ENCODE data around the gene LRP8. TPM values are rescaled to one million over a fixed set of nuclear protein-coding genes. Genes with fewer than 3 reads are reported as not detected.

The LRP8 gene
- total RNA-seq, 1 donor from 2014 or later = 16.5 TPM

- Mint-ChIP-seq H3K4me3 (no peak overlapping the region), H3K27ac (no peak overlapping the region), H3K9me3 (no peaks in the 10 kb centered on the region), H3K4me1 (ENCODE audit: unreplicated experiment) (no peaks in the 10 kb centered on the region), H3K27me3 (no peaks in the 10 kb centered on the region), H3K36me3 (no peaks in the 10 kb centered on the region)
- TF ChIP-seq CTCF (conservative IDR thresholded peaks at IDR 0.05) = no peak
- no peak for DNase-seq (ENCODE audit: extremely low spot score, unreplicated experiment)
Observed at GRCh38 chr1:53265581-53265980, 62.3 kb downstream of the LRP8 start.

GRCh38 chr1:53264048-53264447, 63.8 kb downstream of the LRP8 start:
- no peak for DNase-seq (ENCODE audit: extremely low spot score, unreplicated experiment)
- no peak for TF ChIP-seq CTCF (conservative IDR thresholded peaks at IDR 0.05)
- Mint-ChIP-seq H3K4me1 (ENCODE audit: unreplicated experiment) (no peaks in the 10 kb centered on the region), H3K9me3 (no peaks in the 10 kb centered on the region), H3K27me3 (no peaks in the 10 kb centered on the region), H3K27ac (no peak overlapping the region), H3K4me3 (no peak overlapping the region), H3K36me3 (no peaks in the 10 kb centered on the region)

DNA sequence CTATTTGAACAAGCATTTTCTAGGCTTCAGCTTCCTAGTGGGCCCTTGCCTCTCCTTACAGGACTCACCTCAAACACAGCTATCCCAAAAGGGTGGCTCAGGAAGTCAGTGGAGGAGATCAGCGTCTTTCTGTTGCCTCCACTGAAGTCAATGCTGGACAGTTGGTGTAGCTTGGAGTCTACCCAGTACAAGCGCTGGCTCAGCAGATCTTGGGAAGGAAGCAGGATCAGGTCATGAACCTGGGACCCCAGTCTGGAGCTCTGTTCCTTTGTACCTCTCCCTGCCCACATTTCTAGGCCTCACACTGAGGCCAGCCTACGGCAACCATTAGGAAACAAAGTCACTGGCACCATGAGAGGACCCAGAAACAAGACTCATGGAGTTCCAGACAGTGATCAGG, 65.9 kb downstream of the LRP8 start:
- H3K27me3 Mint-ChIP-seq = no peaks in the 10 kb centered on the region
- H3K4me3 Mint-ChIP-seq = no peak overlapping the region
- no peaks in the 10 kb centered on the region for H3K9me3 Mint-ChIP-seq
- no peak overlapping the region for H3K27ac Mint-ChIP-seq
- no peaks in the 10 kb centered on the region for H3K36me3 Mint-ChIP-seq
- DNase-seq (ENCODE audit: extremely low spot score, unreplicated experiment) = no peak
- H3K4me1 Mint-ChIP-seq (ENCODE audit: unreplicated experiment) = no peaks in the 10 kb centered on the region
- no peak for TF ChIP-seq CTCF (conservative IDR thresholded peaks at IDR 0.05)

GRCh38 chr1:53260631-53261247, 67.1 kb downstream of the LRP8 start:
- Mint-ChIP-seq H3K27ac (no peak overlapping the region), H3K9me3 (no peaks in the 10 kb centered on the region), H3K4me3 (no peak overlapping the region), H3K27me3 (no peaks in the 10 kb centered on the region), H3K36me3 (no peaks in the 10 kb centered on the region), H3K4me1 (ENCODE audit: unreplicated experiment) (no peaks in the 10 kb centered on the region)
- no peak for DNase-seq (ENCODE audit: extremely low spot score, unreplicated experiment)
- TF ChIP-seq CTCF (conservative IDR thresholded peaks at IDR 0.05) = no peak

DNA sequence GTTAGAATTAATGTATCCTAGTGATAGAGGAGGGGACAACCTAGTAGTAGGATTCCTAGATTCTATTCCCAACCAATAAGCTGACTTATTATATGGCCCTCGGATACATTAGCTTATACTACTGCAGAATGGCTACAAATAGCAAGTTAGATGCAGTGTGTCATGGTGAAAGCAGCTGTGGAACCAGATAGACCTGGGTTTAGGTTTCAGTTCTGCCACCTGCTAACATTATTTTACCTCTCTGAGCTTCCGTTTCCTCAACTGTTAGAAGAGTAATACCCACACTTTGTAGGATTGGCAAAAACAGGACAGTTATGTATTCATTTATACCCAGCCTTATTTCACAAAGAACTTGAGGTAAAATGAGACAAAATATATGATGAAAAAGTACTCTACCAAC, 67.9 kb downstream of the LRP8 start:
- no peak overlapping the region for H3K27ac Mint-ChIP-seq
- H3K36me3 Mint-ChIP-seq = no peaks in the 10 kb centered on the region
- no peak overlapping the region for H3K4me3 Mint-ChIP-seq
- H3K27me3 Mint-ChIP-seq = no peaks in the 10 kb centered on the region
- no peak for TF ChIP-seq CTCF (conservative IDR thresholded peaks at IDR 0.05)
- no peaks in the 10 kb centered on the region for H3K9me3 Mint-ChIP-seq
- H3K4me1 Mint-ChIP-seq (ENCODE audit: unreplicated experiment) = no peaks in the 10 kb centered on the region
- DNase-seq (ENCODE audit: extremely low spot score, unreplicated experiment) = no peak

DNA sequence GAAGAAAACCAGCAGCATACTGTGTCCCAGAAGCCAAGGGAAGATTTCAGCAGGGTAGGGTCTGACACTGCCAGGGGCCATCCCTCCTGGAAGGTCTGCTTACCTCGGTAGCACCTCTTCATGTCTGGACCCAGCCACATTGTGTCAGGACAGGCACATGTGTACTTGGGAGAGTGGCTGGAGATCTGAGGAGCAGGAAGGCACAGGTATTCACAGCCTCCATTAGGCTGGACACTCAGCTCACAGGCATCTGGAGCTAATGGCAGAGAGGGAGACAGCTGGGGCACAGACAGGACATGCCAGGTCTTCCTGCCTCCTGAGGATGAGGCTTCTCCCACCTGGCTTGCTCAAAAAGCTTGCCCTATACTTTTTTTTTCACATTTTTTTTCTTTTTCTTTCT, 69.7 kb downstream of the LRP8 start:
- Mint-ChIP-seq H3K4me3 (no peak overlapping the region), H3K27ac (peak overlapping the region; percentile 98), H3K9me3 (no peaks in the 10 kb centered on the region), H3K4me1 (ENCODE audit: unreplicated experiment) (no peaks in the 10 kb centered on the region), H3K36me3 (no peaks in the 10 kb centered on the region), H3K27me3 (no peaks in the 10 kb centered on the region)
- no peak for TF ChIP-seq CTCF (conservative IDR thresholded peaks at IDR 0.05)
- DNase-seq (ENCODE audit: extremely low spot score, unreplicated experiment) = no peak
